HG03575 (cell line): ENCODE data around the gene ZNF594.
"Not testable (repeated sequence)": the region's sequence is repeated elsewhere in the genome, so short reads cannot be mapped to it uniquely, and the experiment has no call there.

Experiments used
- ATAC-seq: cut with Tn5 transposase; IDR thresholded peaks from one replicate; pipeline ENCODE4 v1.9.1; 2021; ENCODE audit not compliant: unreplicated experiment, insufficient number of reproducible peaks, low FRiP score; ENCODE audit errors: extremely low read depth

The ZNF594 gene

GRCh38 chr17:5191541-5192417 is at the start of gene ZNF594:
Gene ZNF594 (minus strand): TSS chr17:5191868. CDS start chr17:5184256, 7,612 bp downstream.
- no peak for ATAC-seq

- ATAC-seq: not testable (repeated sequence)
Measured at GRCh38 chr17:5239769-5240168, 48.1 kb upstream of the ZNF594 start.

DNA sequence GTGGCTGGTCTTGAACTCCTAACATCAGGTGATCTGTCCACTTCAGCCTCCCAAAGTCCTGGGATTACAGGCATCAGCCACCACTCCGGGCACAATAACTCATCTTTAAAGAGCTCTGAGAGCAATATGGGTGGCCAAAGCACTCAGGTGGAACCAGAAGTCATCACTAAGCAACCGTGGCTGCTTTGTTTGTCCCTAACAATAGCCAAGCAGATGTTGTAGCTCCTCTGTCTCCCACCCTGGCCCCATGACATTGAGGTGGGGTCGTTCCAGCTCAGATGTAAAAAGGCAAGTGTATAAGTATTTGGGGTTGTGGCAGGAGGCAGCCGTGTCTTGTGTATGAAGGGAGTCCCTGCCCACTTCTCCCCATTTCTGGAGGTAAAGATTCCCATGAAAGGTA is 46.7 kb upstream of the ZNF594 start:
- ATAC-seq: no peak

GRCh38 chr17:5237541-5238016 is 45.9 kb upstream of the ZNF594 start:
- no peak for ATAC-seq

DNA sequence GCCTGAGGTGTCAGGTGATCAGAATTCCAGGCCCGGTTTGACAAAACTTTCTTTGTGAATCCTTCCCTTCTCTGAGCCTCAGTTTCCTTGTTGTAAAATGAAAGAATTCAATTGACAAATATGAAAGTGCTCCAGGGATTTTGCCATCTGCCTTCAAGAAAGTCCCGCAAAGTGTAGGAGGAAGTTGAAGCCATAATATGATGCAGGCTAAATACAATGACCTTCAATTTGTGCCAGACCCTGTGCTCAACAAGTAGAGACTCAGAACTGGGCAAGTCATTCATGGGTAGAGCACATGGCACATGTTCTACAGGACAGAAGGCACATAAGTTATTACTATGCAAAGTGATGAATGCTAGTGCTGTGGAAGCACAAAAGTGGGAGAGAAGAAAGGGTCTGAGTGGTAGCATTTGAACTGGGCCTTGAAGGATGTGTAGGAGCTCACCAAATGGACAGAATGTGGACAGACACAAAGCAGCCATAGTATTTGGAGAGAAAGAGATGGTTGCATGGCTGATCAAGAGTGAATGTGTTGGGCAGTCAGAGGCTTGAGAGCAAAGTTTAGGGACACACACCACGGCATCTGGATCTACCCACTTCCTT is 45.4 kb upstream of the ZNF594 start:
- no peak for ATAC-seq

GRCh38 chr17:5234645-5235576 is 43.2 kb upstream of the ZNF594 start, which contains the start of gene SCIMP:
Gene SCIMP (minus strand): TSS chr17:5234860. CDS start chr17:5234755, 105 bp downstream.
- ATAC-seq: no peak

GRCh38 chr17:5233492-5233891 is 41.8 kb upstream of the ZNF594 start:
- not testable (repeated sequence) for ATAC-seq

GRCh38 chr17:5226940-5227878 is 35.5 kb upstream of the ZNF594 start:
- ATAC-seq: no peak

- no peak for ATAC-seq
Measured at GRCh38 chr17:5225668-5226457, 34.2 kb upstream of the ZNF594 start.

DNA sequence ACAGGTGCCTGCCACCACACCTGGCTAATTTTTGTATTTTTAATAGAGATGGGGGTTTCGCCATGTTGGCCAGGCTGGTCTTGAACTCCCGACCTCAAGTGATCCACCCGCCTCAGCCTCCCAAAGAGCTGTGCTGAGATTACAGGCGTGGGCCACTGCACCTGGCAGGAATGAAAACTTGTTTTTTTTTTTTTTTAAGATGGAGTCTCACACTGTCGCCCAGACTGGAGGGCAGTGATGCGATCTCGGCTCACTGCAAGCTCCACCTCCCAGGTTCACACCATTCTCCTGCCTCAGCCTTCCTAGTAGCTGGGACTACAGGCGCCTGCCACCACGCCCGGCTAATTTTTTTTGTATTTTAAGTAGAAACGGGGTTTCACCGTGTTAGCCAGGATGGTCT is 30.2 kb upstream of the ZNF594 start:
- not testable (repeated sequence) for ATAC-seq

DNA sequence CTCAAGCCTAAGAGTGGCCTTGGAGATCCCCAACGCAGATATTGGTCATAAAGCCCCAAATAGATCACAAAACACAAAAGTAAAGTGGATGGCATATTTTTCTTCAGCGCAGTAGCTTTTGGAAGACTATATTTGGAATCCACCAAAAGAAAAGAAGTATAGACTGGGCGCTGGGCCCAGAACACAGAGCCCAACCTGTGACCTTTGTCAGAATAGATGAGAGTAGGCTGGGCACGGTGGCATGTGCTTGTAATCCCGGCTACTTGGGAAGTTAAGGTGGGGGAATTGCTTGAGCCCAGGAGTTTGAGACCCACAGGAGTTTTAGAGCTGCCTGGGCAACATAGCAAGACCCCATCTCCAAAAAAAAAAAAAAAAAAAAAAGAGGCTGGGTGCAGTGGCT is 28.4 kb upstream of the ZNF594 start:
- no peak for ATAC-seq

DNA sequence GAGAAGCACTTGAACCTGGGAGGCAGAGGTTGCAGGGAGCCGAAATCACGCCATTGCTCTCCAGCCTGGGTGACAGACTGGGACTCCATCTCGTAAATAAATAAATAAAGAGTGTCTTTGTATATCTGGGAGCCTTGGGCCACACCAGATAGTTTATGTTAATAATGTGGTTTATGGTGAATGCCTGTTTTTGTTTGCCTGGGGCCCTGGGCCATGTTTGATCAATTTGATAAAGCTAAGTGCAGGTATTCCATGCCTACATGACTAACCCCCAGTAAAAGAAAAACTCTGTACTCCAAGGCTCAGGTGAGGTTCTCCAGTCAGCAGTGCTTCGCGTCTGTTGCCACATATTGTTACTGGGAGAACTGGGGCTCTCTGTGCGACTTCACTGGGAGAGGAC is 27.9 kb upstream of the ZNF594 start:
- ATAC-seq: no peak

DNA sequence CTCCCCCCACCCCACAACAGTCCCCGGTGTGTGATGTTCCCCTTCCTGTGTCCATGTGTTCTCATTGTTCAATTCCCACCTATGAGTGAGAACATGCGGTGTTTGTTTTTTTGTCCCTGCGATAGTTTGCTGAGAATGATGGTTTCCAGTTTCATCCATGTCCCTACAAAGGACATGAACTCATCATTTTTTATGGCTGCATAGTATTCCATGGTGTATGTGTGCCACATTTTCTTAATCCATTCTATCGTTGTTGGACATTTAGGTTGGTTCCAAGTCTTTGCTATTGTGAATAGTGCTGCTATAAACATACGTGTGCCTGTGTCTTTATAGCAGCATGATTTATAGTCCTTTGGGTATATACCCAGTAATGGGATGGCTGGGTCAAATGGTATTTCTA is 25.9 kb upstream of the ZNF594 start:
- ATAC-seq: not testable (repeated sequence)

DNA sequence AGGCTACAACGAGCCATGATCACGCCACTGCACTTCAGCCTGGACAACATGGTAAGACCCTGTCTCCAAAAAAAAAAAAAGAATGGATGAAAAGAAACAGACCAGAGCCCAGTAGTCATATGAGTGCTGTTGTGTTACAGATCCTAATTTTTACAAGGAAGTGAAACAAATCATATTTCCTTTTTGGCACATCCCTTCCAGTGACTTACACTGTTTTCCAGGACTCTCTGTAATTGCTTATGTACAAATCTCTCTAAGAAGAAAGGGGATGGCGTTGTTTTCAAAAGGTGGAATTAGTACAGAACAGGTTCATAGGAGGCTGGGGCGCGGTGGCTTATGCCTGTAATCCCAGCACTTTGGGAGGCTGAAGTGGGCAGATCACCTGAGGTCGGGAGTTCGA is 19.8 kb upstream of the ZNF594 start:
- no peak for ATAC-seq

GRCh38 chr17:5210614-5211252 is 19.1 kb upstream of the ZNF594 start:
- no peak for ATAC-seq

DNA sequence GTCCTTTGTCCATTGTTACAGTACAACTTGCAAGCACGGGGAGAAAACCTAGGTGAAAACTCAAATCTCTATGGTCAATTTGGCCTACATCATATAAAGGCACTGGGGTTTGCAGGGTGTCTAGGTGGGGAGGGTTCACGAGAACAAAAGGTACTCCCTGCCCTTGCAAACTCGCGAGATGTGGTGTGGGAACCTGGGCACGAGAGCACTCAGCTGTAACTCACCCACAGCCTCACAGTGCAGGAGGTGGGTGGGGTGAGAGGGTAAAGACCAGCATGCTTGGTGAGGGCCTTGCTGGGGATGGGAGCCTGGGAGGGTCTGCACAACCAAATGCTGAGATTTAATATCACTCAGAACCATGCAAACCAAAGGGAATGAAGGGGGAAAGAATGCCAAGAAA is 18.4 kb upstream of the ZNF594 start:
- ATAC-seq: no peak

GRCh38 chr17:5209396-5209795 is 17.7 kb upstream of the ZNF594 start:
- ATAC-seq: no peak
